Thoracic aorta (tissue), 2 donors: ENCODE data around the gene USH2A. TPM values are rescaled to one million over a fixed set of nuclear protein-coding genes. Genes with fewer than 3 reads are reported as not detected.

Source experiments
- ATAC-seq: fragments of 150-250 bp; one replicate; pipeline ENCODE4 v1.8.0; 2017; ENCODE audit warnings: low read depth; ENCODE audit not compliant: insufficient number of reproducible peaks, low FRiP score
- DNase-seq: peaks from one replicate; pipeline ENCODE4 v3.0.0-alpha.2; 2020; ENCODE audit warnings: low spot score
- H3K27ac ChIP-seq, 2 donors: fragments of 200-600 bp; sonication (generic); 1 replicate in 1 of 2; 2 replicates in 1 of 2; pipeline ENCODE4 v1.5.1; 2016; ENCODE audit warnings: mild to moderate bottlenecking in 2 of 2, moderate library complexity in 2 of 2
- H3K27me3 ChIP-seq: fragments of 200-600 bp; sonication (generic); replicated peaks from 2 replicates; pipeline ENCODE4 v1.6.0; 2016; ENCODE audit warnings: mild to moderate bottlenecking; ENCODE audit not compliant: insufficient read depth
- H3K36me3 ChIP-seq: fragments of 200-600 bp; sonication (generic); one replicate; pipeline ENCODE4 v1.5.1; 2016
- H3K4me1 ChIP-seq, 2 donors: fragments of 200-600 bp; sonication (generic); 1 replicate in 1 of 2; 2 replicates in 1 of 2; pipeline versions ENCODE4 v1.5.1 to v1.6.0; 2016; ENCODE audit warnings: low read depth in 2 of 2, mild to moderate bottlenecking in 1 of 2; ENCODE audit not compliant: control insufficient read depth in 1 of 2
- H3K4me3 ChIP-seq: fragments of 200-600 bp; sonication (generic); 2 replicates; pipeline ENCODE4 v1.5.1; 2016; ENCODE audit warnings: mild to moderate bottlenecking
- H3K9me3 ChIP-seq: fragments of 200-600 bp; sonication (generic); 2 replicates; pipeline ENCODE4 v1.5.1; 2016
- CTCF ChIP-seq: fragments of 200-600 bp; sonication (generic); IDR thresholded peaks from one replicate; pipeline ENCODE4 v1.5.1; 2019; ENCODE audit warnings: antibody characterized with exemption
- total RNA-seq, 2 donors: library from RNA; depleted of rRNA; stranded (reverse); fragments of >200 nt; gene quantifications; one replicate each; pipeline versions ENCODE4 v1.1.0 to v1.2.3, GENCODE V29; 2016

USH2A gene
- total RNA-seq, 2 donors from 2014 or later, result not detected

- ATAC-seq (no peak), DNase-seq (no peak)
- no peak for TF ChIP-seq CTCF
- Histone ChIP-seq H3K36me3 (no peaks in the 10 kb centered on the region), H3K9me3 (no peaks in the 10 kb centered on the region), H3K27ac (no peak overlapping the region), H3K4me3 (no peak overlapping the region), H3K27me3 (no peaks in the 10 kb centered on the region), H3K4me1 (no peaks in the 10 kb centered on the region)
Observed at GRCh38 chr1:216285052-216285451, 138.2 kb downstream of the USH2A start.

GRCh38 chr1:216281757-216282156 is 141.5 kb downstream of the USH2A start:
- H3K4me1 ChIP-seq, result no peaks in the 10 kb centered on the region
- no peaks in the 10 kb centered on the region for H3K9me3 ChIP-seq
- H3K36me3 ChIP-seq, result no peaks in the 10 kb centered on the region
- DNase-seq (no peak), ATAC-seq (no peak)
- no peak overlapping the region for H3K27ac ChIP-seq
- H3K27me3 ChIP-seq, result no peaks in the 10 kb centered on the region
- no peak for TF ChIP-seq CTCF
- H3K4me3 ChIP-seq, result no peak overlapping the region

- no peak for DNase-seq
- Histone ChIP-seq H3K27me3 (no peaks in the 10 kb centered on the region), H3K4me1 (no peaks in the 10 kb centered on the region), H3K27ac (no peak overlapping the region), H3K9me3 (no peaks in the 10 kb centered on the region), H3K4me3 (no peak overlapping the region), H3K36me3 (no peaks in the 10 kb centered on the region)
- TF ChIP-seq CTCF, result no peak
- no peak for ATAC-seq
Observed at GRCh38 chr1:216270086-216270773, 153.0 kb downstream of the USH2A start.

- no peak for TF ChIP-seq CTCF
- H3K36me3 ChIP-seq, result no peaks in the 10 kb centered on the region
- no peaks in the 10 kb centered on the region for H3K4me1 ChIP-seq
- DNase-seq (no peak), ATAC-seq (no peak)
- H3K4me3 ChIP-seq, result no peak overlapping the region
- no peaks in the 10 kb centered on the region for H3K9me3 ChIP-seq
- no peak overlapping the region for H3K27ac ChIP-seq
- no peaks in the 10 kb centered on the region for H3K27me3 ChIP-seq
Observed at GRCh38 chr1:216261631-216262030, 161.6 kb downstream of the USH2A start.

- DNase-seq (no peak), ATAC-seq (no peak)
- no peak for TF ChIP-seq CTCF
- Histone ChIP-seq H3K27ac (no peak overlapping the region), H3K9me3 (no peaks in the 10 kb centered on the region), H3K4me1 (no peaks in the 10 kb centered on the region), H3K4me3 (no peak overlapping the region), H3K36me3 (no peaks in the 10 kb centered on the region), H3K27me3 (no peaks in the 10 kb centered on the region)
Observed at GRCh38 chr1:216258856-216259255, 164.4 kb downstream of the USH2A start.
